GM18858 (cell line): ENCODE data around the gene FBLN2.

Experiments
- ATAC-seq: cut with Tn5 transposase; IDR thresholded peaks from one replicate; pipeline ENCODE4 v1.9.1; 2021; ENCODE audit not compliant: unreplicated experiment

The FBLN2 gene

GRCh38 chr3:13682331-13683013, 133.5 kb downstream of the FBLN2 start:
- no peak for ATAC-seq

- ATAC-seq: no peak
Observed at GRCh38 chr3:13683288-13683687, 134.4 kb downstream of the FBLN2 start.

GRCh38 chr3:13683772-13684171, 134.8 kb downstream of the FBLN2 start:
- no peak for ATAC-seq

GRCh38 chr3:13684350-13684749, 135.4 kb downstream of the FBLN2 start:
- ATAC-seq: no peak

GRCh38 chr3:13684854-13685253, 135.9 kb downstream of the FBLN2 start:
- no peak for ATAC-seq

- ATAC-seq: no peak
Observed at GRCh38 chr3:13685721-13686120, 136.8 kb downstream of the FBLN2 start.

GRCh38 chr3:13686367-13687160, 137.6 kb downstream of the FBLN2 start:
- no peak for ATAC-seq

- ATAC-seq: no peak
Observed at GRCh38 chr3:13687517-13687943, 138.6 kb downstream of the FBLN2 start.
